ENCODE results near the gene LIMA1.
"Not testable (repeated sequence)": the region's sequence is repeated elsewhere in the genome, so short reads cannot be mapped to it uniquely, and the experiment has no call there.

LIMA1 gene

DNA sequence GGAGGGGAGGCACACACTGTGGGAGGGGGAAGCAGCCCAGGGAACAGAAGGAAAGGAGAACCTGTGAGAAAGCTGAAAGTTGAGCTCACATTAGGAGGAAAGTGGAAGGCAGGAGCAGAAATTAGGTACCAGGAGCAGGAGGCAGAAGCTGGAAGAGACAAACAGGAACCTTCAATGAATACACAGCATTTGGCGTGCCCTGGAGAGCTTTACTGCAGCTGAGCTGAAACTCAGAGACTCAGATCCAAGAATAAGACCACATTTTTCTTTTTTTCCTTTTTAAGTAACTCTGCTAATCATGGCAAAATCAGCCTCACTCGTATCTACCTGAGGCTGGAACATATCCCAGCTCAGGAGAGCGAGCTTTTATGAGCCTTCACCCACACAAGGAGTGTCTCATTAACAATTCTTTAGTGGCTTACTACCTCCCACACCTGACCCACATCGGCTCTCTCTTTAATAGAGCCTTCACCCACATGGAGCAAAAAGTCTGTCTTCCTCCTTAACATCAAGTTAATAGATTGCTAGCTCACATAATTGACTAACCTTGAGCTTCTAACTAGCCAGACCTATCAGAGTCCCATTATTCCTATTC is 97.9 kb downstream of the LIMA1 start:
- DNase-seq, result no peak

DNA sequence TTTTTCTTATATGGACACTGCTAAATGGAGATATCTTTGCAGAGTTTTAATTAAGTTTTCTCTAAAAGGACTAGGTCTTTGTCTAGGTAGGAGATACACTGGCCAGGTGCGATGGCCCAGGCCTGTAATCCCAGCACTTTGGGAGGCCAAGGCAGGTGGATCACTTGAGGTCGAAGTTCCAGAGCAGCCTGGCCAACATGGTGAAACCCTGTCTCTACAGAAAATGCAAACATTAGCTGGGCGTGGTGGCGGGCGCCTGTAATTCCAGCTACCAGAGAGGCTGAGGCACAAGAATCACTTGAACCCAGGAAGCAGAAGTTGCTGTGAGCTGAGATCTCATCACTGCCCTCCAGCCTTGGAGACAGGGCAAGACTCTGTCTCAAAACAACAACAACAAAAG is 99.1 kb downstream of the LIMA1 start:
- no peak for DNase-seq

DNA sequence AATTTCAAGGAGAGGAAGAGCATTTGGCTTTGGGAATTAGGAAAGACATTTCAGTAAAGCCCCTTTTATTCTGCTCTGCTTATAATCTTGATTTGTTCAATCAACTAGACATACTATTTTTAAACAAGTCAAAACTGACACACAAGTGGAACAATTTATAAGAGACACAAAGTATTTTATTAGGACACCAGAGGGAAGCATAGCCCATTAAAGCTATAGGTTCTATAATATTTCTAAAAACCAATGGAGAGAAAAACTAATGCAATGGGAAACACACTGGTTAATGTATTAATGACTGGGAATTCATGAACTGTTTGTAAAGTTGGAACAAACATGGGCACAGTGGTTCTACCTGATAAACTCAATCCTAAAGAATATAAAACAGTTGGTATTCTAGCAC is 100.9 kb downstream of the LIMA1 start:
- DNase-seq, result no peak

DNA sequence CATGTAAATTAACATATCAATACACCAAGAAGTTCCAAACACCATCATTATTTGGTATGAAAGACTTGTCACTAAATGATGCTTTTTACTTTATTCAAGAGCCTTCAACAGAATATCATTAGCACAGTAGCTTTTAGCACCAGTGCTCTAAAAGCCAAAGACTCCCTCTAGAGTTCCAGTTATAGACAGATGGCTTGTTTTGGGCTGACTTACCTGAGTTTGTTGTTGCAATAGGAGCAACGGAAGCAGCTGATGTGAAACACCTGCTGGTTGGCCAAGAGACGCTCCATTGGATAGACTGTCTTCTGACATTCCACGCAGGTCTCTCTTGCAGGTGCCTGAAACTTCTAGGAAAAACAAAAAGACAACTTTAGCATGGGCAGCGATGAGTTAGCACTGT is 101.6 kb downstream of the LIMA1 start:
- DNase-seq, result no peak

DNA sequence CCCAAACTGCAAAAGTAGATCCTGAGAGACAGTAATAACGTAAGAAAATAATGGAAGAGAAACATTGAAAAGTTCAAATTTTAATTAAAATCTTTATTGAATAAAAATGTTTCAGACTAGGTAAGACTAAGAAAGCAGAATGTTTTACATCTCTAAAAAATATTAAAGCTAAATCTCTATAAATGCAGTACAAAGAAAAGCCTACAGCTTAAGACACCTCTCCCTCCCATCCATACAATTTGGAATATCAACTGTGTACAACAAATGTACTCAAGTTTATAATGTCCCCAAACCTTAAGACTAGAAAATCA is 107.6 kb downstream of the LIMA1 start:
- no peak for DNase-seq

DNA sequence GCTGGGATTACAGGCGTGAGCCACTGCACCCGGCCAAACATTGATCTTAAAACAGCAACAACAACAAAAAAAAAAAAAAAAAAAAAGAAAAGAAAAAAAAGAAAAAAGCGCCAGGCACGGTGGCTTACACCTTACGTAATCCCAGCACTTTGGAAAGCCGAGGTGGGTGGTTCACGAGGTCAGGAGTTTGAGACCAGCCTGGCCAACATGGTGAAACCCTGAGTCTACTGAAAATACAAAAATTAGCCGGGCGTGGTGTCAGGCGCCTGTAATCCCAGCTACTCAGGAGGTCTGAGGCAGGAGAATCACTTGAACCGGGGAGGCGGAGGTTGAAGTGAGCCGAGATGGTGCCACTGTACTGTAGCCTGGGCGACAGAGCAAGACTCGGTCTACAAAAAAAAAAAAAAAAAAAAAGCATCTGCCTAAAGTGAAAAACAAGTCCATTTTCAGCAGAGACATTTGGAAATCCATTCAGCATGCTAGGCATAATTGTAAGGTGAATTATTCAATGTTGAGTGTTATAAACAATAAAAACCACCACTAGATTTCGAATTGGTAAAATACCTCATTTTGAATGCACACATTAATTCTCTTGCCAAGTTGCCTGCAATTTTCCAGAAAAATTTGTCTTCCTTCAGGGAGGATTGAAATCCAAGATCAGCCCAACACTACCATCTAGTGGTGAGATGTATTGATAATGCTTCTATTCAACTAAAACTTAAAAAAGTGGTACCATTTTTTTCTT is 108.2 kb downstream of the LIMA1 start:
- DNase-seq, result no peak

DNA sequence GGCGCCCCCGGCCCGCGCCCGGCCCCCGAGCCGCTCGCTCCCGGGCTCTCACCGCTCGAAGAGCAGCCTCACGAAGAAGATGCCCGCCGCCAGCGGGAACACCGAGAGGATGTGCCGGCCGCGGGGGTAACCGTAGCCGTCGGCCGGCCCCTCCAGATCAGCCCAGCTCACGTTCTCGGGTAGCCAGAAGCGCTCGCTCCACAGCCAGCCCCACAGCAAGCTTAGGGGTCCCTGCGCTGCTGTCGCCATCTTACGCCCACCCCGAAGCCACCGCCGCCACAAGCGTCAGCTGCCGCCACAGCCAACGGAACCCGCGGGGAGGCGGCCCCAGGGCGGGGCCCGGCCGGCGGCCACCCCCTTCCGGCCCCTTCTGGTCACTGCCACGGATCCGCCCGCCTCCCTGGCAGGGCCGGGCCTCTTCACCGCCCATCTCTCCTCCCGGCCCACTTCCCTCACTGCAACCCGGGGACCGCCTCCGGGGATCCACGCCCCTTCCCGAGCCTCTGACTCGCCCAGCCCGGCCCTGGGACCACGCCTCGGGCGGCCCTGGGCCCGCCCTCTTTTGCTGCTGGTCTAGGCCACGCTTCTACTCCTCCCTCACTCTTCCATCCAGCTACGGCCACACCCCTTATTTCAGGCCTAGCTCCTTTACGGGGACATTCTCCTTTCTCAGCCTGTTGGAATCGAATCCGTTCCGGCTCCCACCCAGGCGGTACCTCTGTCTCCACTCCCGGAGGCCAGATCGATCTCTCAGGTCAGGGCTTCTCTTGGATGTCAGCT is 116.1 kb downstream of the LIMA1 start, which contains the start of gene CERS5:
Gene CERS5 (minus strand): TSS at position 321 of the 780 bp plus-strand sequence. CDS start 72 bp downstream, at position 249.
- DNase-seq, result peak; percentile 91 to 94 (median 92)

DNA sequence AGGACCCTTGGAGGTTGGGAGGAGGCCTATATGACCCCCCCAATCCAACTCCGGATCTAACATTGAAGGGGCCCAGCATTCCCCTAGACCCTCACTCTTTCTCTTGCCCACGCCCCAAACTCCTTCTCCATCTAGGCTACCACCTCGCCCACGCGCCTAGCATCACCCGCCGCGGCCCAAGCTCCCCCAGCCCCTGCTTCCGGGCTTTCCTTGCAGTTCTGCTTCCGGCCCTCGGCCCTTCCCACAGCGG is 116.6 kb downstream of the LIMA1 start:
- DNase-seq, result peak in 3 of 4 experiments; percentile 28 to 44 (median 35)

DNA sequence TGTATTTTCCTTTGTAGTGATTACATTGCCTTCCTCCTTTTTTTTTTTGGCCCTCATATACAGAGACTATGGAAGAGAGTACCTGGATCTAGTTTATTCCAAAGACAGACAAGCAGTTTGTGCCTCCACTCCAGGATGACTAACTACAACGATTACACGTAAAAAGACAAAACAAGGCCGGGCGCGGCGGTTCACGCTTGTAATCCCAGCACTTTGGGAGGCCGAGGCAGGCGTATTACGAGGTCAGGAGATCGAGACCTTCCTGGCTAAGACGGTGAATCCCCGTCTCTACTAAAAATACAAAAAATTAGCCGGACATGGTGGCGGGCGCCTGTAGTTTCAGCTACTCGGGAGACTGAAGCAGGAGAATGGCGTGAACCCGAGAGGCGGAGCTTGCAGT is 118.4 kb downstream of the LIMA1 start:
- no peak for DNase-seq

DNA sequence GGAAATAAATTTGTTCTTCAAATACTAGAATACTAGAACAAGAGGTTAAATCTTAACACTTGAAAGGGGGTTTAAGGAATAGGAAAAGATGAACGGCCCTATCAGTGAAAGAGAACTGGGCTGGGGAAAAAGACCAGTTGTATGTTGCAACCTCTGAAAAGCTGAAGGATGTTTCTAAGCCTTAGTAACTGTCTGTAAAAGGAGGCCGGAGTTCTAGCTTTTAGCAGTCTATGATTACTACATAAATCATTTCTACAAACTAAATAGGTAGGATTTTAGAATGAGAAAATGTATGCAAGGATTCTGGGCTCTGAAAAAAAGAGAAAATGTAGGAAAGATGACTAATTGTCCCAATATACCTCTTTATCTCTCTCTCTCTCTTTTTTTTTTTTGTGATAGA is 121.1 kb downstream of the LIMA1 start:
- no peak for DNase-seq

DNA sequence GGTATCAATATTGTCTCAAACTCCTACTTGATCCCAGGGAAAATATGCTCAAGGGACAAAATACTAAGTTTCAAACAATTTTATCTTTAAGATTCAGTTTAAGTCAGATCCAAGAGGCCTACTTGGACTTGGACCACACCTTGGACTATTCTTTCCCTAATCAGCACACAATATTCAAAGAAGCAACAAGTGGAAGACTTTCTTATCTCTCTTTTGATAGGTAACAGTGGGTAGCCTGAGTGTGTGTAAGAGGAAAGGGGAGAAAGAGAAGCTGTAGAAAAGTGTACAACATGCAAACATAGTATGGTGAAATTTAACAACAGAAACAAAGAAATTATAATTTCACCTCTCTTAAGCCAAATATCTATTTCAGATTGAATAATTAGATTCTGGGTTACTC is 122.7 kb downstream of the LIMA1 start:
- DNase-seq, result no peak

DNA sequence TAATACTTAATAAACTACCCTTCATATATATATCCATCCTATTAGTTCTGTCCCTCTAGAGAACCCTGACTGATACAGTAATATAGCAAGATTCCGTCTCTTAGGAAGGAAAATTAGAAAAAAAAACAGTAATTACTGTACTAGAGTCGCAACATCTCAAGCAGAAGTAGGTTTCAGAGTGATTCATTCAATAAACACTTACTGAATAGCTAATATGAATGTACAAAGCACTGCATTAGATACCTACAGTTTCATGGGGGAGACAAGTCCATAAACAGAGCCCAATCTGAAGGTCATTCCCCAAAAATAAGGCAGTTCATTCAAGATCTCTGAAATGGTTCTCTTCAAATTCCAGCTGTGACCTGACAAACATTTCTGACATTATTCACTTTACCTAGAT is 126.1 kb downstream of the LIMA1 start:
- DNase-seq, result no peak

DNA sequence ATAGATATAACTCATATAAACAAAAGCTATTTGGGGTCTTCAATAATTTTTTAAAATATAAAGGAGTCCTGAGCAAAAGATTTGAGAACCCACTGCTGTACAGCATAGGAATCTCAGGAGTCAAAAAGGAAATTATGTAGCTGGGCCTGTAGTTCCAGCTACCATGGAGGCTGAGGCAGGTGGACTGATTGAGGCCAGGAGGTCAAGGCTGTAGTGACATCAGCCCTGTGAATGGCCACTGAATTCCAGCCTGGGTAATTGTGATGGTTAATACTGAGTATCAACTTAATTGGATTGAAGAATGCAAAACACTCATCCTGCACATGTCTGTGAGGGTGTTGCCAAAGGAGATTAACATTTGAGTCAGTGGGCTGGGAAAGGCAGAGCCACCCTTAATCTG is 126.7 kb downstream of the LIMA1 start:
- no peak for DNase-seq

DNA sequence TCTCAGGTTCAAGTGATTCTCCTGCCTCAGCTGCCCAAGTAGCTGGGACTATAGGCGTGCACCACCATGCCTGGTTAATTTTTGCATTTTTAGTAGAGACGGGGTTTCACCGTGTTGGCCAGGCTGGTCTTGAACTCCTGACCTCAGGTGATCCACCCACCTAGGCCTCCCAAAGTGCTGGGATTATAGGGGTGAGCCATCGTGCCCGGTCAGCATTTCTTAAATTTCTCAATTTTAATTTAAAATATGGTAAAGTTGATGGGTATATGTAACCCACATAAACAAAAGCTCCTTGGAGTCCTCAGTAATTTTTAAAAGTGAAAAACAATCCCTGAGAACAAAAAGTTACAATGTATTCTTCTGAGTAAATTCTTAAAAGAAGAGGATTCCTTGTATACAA is 128.4 kb downstream of the LIMA1 start:
- not testable (repeated sequence) for DNase-seq

DNA sequence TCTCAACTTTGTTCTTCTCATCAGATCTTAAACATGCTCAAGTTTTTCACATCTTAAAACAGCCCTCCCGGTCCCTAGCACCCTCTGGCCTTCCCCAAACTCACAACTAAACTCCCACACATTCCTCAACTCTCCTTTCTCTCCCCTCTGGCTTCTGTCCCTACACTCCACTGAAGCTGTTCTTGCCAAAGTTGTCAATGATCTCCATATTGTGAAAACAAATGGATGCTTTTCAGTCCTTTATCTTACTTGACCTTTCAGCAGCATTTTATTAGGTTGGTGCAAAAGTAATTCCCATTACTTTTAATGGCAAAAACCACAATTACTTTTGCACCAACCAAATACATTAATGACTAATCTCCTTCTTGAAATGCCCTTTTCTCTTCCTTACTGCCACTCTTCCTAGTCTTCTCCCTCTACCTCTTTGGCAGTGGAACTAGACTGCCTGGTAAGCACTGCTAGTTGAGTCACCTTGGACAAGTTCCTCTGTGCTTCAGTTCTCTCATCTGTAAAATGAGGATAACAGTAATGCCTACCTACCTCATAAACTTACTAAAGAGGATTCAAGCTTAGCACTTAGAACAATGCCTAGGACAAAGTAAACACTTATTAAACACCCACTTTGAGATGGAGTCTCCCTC is 132.2 kb downstream of the LIMA1 start:
- no peak for DNase-seq

DNA sequence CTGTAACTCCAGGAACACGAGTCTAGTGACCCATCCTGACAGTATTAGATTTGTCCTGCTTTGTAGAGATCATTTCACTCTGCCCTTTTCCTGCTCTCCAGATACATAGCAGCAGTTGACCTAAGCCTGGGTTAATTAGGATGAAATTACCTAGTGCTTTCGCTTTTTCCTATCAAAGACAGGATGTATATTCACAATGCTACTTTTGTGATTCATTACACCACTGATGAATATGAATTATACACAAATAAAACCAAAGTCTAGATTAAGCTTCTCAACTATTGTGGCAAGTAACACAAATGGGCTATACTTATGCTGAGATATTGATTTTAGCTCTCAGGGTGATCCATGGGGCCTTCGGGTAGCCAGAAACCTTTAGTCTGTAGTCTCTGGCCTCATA is 134.0 kb downstream of the LIMA1 start:
- DNase-seq, result no peak

DNA sequence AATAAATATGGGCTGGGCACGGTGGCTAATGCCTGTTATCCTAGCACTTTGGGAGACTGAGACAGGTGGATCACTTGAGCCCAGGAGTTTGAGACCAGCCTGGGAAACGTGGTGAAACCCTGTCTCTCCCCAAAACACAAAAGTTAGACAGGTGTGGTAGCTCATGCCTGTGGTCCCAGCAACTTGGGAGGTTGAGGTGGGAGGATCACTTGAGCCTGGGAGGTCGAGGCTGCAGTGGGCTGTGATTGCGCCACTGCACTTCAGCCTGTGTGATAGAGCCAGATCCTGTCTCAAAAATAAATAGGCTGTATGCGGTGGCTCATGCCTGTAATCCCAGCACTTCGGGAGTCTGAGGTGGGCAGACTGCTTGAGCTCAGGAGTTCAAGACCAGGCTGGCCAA is 135.3 kb downstream of the LIMA1 start:
- DNase-seq, result not testable (repeated sequence)

DNA sequence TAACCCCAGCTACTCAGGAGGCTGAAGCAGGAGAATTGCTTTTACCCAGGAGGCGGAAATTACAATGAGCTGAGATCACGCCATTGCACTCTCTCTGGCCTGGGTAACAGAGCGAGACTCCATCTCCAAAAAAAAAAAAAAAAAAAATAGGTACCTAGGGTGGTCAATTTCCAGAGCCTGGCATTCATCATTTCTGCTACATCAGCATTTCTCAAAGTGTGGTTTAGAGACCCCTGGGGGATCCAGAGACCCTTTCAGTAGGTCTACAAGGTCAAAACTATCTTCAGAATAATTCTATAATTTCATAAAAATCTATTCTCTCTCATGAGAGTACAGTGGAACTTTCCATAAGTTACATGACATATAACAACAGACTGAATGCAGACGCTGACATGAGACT is 136.0 kb downstream of the LIMA1 start:
- DNase-seq, result no peak

DNA sequence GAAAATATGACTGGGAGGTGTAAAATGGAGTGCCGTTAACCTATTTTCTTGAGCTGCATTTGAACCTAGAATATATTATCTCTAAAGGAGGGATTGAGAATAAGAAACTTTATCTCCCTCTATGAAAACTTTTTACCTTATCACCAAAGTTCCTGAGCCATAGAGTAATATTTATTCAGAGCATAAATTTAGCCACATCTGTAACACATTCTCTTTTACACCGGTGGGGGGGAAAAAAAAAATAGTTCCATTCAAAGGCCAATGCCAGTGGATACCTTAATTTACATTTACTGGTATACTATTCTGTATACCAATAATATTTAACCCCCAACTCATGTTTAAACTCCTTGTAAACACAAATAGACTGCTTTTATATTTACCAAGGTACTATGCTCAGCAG is 137.9 kb downstream of the LIMA1 start:
- no peak for DNase-seq

DNA sequence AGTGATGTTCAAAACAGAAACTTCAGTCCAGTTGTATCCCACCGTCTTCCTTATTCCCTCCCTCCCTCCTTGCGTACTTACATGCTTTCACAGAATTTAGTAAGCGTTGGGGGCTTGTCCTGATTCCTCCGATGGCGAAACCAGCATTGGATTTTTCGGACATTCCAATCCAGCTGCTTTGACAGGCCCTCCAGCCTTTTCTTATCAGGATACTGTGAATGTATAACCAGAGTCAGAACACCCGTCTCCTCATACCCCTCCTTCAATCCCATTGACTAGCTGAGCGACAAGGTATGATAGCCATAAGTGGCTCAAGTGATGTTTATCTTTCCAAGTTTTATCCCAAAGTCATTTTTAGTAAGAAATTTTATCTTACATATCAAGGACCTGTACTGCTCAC is 140.3 kb downstream of the LIMA1 start:
- DNase-seq, result no peak

DNA sequence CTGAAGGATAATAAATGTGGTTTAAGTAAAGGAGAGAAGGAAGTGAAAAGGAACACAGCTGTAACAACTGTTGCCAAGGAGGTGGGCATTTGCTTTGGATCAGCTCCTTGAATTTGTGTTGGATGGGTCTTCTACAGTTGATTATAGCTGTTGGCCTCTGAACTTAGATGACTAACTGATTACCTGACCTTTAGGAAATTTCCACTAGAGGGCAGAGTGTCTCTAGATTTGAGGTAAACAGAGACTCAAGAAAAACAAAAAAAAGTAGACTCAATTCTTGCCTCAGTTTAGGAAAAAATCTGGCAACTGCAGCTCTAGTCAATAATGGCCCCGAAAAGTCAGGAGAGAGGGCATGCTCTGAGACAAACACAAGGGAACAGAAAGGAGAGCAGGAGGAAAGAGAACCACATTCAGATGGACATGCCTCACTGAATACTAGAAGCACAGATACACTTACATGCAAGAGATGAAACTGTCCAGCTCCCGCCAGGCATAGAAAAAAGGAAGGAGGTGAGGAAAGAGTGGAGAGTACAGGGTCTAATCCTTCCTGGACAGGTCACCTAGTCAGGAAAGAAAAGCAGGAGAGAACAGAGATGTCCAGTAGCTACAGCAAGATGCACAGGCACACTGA is 150.7 kb downstream of the LIMA1 start:
- no peak for DNase-seq

DNA sequence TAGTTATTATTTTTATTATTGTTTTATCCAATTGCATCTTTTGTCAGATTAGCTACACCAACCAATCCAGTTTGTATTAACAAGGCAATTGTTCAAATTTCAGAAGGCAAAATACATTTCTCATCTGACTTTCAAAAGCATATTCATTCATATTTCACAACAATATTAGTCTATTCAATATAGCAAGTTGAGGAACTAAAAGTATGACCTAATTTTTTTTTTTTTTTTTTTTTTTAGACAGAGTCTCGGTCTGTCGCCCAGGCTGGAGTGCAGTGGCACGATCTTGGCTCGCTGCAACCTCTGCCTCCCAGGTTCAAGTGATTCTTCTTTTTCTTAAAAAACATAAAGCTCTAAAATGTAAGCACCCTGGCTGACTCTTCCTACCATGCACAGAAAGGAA is 154.0 kb downstream of the LIMA1 start:
- no peak for DNase-seq

DNA sequence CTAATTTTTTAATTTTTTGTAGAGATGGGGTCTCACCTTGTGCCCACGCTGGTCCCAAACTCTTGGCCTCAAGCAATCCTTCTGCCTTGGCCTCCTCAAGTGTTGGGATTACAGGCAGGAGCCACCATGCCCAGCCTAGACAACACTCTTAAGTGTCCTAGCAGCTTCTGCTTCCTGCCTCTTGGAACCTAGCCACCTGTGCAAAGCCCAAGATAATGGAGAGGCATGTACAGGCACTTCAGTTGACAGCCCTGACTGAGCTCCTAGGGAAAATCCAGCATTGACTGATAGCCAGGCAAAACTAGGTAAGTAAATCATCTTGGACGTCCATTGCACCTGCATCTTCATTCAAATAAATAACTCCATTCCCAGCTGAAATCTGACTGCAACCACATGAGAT is 155.8 kb downstream of the LIMA1 start:
- no peak for DNase-seq

Measured in activated CD4-positive, CD25-positive, alpha-beta regulatory T cell (primary cell).